Ascending aorta (tissue), 2 donors: ENCODE data around the gene XKR7. TPM values are rescaled to one million over a fixed set of nuclear protein-coding genes. Genes with fewer than 3 reads are reported as not detected.

ENCODE experiments used
- DNase-seq, 2 donors: peaks; one replicate each; pipeline ENCODE4 v3.0.0-alpha.2; 2019; ENCODE audit warnings: low spot score in 2 of 2
- H3K27ac ChIP-seq, 2 donors: fragments of 200-600 bp; sonication (generic); one replicate each; pipeline ENCODE4 v1.5.1; 2016 to 2017; ENCODE audit warnings: mild to moderate bottlenecking in 1 of 2
- H3K27me3 ChIP-seq: fragments of 200-600 bp; sonication (generic); one replicate; pipeline ENCODE4 v1.5.1; 2017
- H3K36me3 ChIP-seq, 2 donors: fragments of 200-600 bp; sonication (generic); one replicate each; pipeline ENCODE4 v1.5.1; 2016
- H3K4me1 ChIP-seq, 2 donors: fragments of 200-600 bp; sonication (generic); one replicate each; pipeline ENCODE4 v1.5.1; 2016 to 2017; ENCODE audit warnings: mild to moderate bottlenecking in 1 of 2
- H3K4me3 ChIP-seq, 2 donors: fragments of 200-600 bp; sonication (generic); one replicate each; pipeline ENCODE4 v1.5.1; 2016 to 2017; ENCODE audit warnings: mild to moderate bottlenecking in 1 of 2
- H3K9me3 ChIP-seq, 2 donors: fragments of 200-600 bp; sonication (generic); one replicate each; pipeline ENCODE4 v1.5.1; 2016
- intact Hi-C: fragments of 100-400 bp; cut with DNase I; formaldehyde crosslinking; loops from one replicate; pipeline ENCODE4 v1.15.1; 2023
- total RNA-seq: library from RNA; depleted of rRNA; stranded (reverse); fragments of >200 nt; gene quantifications from one replicate; pipeline ENCODE4 v1.1.0, GENCODE V29; 2016
- TF ChIP-seq, protein P1 (sequence below), 3 experiments: fragments of 200-600 bp in 2 of 3; fragments of 450-650 bp in 1 of 3; sonication (generic) in 2 of 3; IDR thresholded peaks; one replicate each; pipeline ENCODE4 v1.5.1; 2016 to 2019; ENCODE audit warnings: antibody characterized with exemption in 3 of 3, mild to moderate bottlenecking in 1 of 3, moderate library complexity in 1 of 3

Gene XKR7
- total RNA-seq, 1 donor from 2014 or later: not detected

DNA sequence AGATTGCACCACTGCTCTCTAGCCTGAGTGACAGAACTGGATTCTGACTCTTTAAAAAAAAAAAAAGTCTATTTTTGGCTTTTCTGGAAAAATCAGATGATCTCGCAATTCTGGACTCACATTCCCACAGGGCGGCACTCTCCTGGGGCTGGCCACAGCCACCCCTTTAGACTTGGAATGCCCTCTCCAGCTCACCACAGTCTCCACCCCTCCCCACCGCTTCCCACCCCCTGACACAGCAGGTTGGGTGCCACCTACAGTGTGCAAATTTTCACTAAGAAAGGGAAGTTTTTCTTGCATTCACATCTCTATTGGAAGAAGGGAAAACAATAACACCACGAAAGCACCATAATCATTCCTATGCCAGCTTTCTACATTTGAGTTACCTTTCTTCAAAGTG is 31.5 kb upstream of the XKR7 start:
- no peaks in the 10 kb centered on the region for H3K36me3 ChIP-seq
- H3K27ac ChIP-seq: no peak overlapping the region
- H3K9me3 ChIP-seq: no peaks in the 10 kb centered on the region
- H3K4me3 ChIP-seq: no peak overlapping the region
- no peak for DNase-seq
- TF ChIP-seq, protein P1, sequence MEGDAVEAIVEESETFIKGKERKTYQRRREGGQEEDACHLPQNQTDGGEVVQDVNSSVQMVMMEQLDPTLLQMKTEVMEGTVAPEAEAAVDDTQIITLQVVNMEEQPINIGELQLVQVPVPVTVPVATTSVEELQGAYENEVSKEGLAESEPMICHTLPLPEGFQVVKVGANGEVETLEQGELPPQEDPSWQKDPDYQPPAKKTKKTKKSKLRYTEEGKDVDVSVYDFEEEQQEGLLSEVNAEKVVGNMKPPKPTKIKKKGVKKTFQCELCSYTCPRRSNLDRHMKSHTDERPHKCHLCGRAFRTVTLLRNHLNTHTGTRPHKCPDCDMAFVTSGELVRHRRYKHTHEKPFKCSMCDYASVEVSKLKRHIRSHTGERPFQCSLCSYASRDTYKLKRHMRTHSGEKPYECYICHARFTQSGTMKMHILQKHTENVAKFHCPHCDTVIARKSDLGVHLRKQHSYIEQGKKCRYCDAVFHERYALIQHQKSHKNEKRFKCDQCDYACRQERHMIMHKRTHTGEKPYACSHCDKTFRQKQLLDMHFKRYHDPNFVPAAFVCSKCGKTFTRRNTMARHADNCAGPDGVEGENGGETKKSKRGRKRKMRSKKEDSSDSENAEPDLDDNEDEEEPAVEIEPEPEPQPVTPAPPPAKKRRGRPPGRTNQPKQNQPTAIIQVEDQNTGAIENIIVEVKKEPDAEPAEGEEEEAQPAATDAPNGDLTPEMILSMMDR (IDR thresholded peaks at IDR 0.05): no peak
- H3K27me3 ChIP-seq: no peaks in the 10 kb centered on the region
- H3K4me1 ChIP-seq: no peaks in the 10 kb centered on the region
- intact Hi-C loops: no loop called here

DNA sequence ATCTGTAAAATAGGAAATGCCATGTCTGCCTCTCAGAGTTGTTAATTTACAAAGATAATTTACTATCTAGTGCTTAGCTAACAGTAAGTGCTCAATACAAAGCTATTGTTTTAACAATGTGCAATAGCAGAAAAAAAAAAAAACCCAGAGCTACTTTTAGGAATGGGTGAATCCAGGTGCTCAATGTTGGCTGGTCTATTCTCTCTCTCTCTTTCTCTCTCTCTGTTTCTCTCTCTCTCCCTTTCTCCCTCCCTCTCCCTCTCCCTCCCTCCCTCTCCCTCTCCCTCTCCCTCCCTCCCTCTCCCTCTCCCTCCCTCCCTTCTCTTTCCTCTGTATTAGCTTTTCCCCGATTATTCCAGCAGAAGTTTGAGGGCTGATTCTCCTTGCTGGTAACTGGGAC is 30.1 kb upstream of the XKR7 start:
- TF ChIP-seq, protein P1 (IDR thresholded peaks at IDR 0.05): no peak
- intact Hi-C loops: no loop called here
- Histone ChIP-seq H3K27me3 (no peaks in the 10 kb centered on the region), H3K36me3 (peaks cover 4% of the 10 kb centered on the region in 2 donors), H3K4me1 (no peaks in the 10 kb centered on the region), H3K27ac (no peak overlapping the region), H3K9me3 (no peaks in the 10 kb centered on the region), H3K4me3 (no peak overlapping the region)
- no peak for DNase-seq

DNA sequence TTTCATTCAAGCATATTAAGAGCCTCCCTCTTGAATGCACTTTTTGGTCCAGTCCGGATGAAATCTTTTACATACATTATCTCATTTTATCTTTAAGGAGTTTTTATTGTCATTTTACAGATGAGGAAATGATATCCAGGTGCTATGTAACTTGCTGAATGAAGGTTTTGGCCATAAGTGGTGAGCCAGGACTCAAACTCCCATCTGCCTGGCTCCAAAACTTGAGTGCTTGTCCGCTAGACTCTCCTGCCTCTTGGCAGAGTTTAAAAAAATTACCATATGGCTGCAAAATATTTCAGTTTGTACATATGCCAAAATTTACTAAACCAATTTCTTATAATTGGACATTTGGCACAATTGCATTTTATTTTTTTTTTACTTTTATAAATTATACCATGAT is 28.3 kb upstream of the XKR7 start:
- H3K4me1 ChIP-seq: no peaks in the 10 kb centered on the region
- no peaks in the 10 kb centered on the region for H3K27me3 ChIP-seq
- intact Hi-C loops: no loop called here
- H3K36me3 ChIP-seq: peaks cover 4 to 8% of the 10 kb centered on the region in 2 donors
- H3K9me3 ChIP-seq: no peaks in the 10 kb centered on the region
- no peak overlapping the region for H3K4me3 ChIP-seq
- no peak for DNase-seq
- H3K27ac ChIP-seq: no peak overlapping the region
- TF ChIP-seq, protein P1 (IDR thresholded peaks at IDR 0.05): no peak

DNA sequence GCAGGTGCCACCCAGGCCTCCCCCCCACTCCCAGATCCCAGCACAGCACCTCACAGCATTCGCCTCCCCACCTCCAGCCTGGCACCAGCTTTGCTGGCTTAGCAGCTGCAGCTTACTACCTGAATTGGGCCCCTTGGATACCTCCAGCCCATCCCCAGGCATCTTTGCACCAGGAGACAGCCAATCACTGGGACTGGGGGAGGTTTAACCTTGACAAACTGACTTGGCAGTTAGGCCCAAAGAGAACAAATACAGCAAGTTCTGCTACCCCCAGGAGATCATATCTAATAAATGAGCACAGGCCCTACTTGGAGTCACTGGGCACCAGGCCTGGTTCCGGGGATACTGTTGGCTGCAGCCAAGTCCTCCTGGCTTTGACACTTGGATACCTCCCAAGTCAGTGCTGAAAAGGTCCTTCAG is 24.9 kb upstream of the XKR7 start:
- TF ChIP-seq, protein P1 (IDR thresholded peaks at IDR 0.05): no peak
- intact Hi-C loops: no loop called here
- no peaks in the 10 kb centered on the region for H3K9me3 ChIP-seq
- no peak overlapping the region for H3K4me3 ChIP-seq
- H3K4me1 ChIP-seq: no peaks in the 10 kb centered on the region
- peaks cover 37 to 42% of the 10 kb centered on the region in 2 donors for H3K36me3 ChIP-seq
- no peak for DNase-seq
- H3K27me3 ChIP-seq: no peaks in the 10 kb centered on the region
- H3K27ac ChIP-seq: no peak overlapping the region

DNA sequence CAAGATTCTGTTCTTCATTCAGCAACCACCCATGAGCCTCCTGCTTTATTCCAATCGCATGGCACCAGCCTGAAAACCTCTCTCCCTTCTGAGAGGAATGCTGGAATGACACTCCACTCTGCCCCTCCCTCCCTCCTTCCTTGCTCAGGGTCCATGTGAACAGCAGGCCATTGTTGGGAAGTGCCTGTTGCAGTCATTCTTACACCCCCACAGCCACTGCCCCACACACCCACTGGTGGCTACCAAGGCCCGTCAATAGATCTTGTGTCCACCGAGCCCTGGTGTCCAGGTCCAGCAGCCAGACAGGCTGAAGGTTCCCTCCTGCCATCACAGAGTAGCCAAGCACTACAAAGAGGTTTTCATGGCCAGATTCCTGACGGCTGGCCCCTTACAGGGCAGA is 22.6 kb upstream of the XKR7 start:
- TF ChIP-seq, protein P1 (IDR thresholded peaks at IDR 0.05): no peak
- Histone ChIP-seq H3K9me3 (no peaks in the 10 kb centered on the region), H3K4me3 (no peak overlapping the region), H3K4me1 (peaks cover 0 to 4% of the 10 kb centered on the region in 2 donors), H3K36me3 (peaks cover 45 to 57% of the 10 kb centered on the region in 2 donors), H3K27ac (no peak overlapping the region), H3K27me3 (no peaks in the 10 kb centered on the region)
- DNase-seq: no peak
- intact Hi-C loops: no loop called here

DNA sequence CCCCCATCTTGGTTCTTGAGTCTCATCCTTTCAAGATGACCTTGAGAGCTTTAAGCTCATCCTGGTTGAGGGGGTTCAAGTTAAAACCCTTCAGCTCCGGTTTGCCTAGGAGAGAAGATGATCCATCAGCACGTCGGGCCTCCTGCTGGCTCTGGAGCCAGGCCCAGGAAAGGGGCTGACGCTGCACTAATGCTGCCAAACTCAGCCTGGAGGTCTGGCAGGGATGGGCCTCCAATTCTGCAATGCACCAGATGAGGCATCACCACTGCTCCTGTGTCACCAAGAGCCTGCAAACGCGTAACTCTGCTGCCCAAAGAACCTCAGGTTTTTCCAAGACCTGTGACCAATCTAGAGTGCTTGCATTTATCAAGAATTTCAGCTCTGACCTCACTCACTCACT is 22.2 kb upstream of the XKR7 start:
- Histone ChIP-seq H3K36me3 (peaks cover 45 to 57% of the 10 kb centered on the region in 2 donors), H3K27me3 (no peaks in the 10 kb centered on the region), H3K9me3 (no peaks in the 10 kb centered on the region), H3K4me1 (peaks cover 2 to 9% of the 10 kb centered on the region in 2 donors), H3K27ac (no peak overlapping the region), H3K4me3 (no peak overlapping the region)
- intact Hi-C loops: no loop called here
- TF ChIP-seq, protein P1 (IDR thresholded peaks at IDR 0.05): no peak
- no peak for DNase-seq
